GM12872 (cell line): ENCODE data around the gene EFHC1.

ENCODE experiments used
- CTCF ChIP-seq: IDR thresholded peaks from 3 replicates; pipeline ENCODE4 v1.5.1; 2011; ENCODE audit warnings: low read depth, mild to moderate bottlenecking, low read length, moderate library complexity; ENCODE audit not compliant: insufficient read depth

EFHC1 gene

GRCh38 chr6:52415333-52415732 is 4.8 kb upstream of the EFHC1 start:
- TF ChIP-seq CTCF = no peak

- no peak for TF ChIP-seq CTCF
Measured at GRCh38 chr6:52415917-52416628, 4.1 kb upstream of the EFHC1 start.

DNA sequence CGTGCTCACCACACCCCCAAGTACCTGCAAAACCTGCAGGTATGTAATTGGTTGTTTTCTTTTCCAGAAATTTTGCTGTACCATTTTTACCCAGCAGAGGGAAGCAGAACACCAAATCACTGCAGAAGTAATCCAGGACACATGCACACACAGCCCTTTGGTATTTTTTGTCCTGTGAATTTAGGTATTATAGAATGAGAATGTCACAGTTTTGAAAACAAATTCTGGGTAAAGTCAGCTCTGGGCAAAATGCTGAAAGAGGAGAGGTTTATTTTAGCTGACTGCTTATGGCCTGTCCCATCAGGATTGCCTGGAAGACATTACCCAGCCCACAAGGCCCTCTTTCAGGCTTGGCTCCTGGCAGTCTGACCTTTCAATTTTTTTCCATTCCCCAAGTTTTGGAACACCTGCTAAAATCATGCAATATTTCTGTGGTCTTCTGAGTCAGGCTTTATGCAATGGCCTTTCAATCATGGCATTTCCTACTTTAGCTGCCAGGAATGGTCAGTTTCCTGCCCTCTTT is 3.5 kb upstream of the EFHC1 start:
- TF ChIP-seq CTCF = peak; percentile 67

DNA sequence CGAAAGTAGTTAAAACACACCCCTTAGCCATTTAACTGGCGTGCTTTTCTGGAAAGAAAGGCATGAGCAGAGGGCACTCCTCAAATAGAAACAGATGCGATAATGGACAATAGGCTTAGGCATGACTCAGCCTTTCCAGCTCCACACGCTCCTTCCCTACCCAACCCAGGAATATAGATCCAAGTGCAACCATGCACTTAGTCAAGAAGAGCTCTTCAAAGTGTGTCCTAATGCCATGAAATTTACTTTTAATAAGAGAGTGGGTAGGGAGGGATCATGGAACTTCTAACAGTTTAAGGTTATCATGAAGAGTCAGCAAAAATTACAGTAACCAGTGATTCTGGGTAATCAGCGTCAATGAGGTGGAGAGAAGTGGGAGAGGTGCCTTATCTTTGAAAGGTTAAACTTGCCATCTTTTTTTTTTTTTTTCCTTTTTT is 2.4 kb upstream of the EFHC1 start:
- no peak for TF ChIP-seq CTCF

GRCh38 chr6:52418606-52419005 is 1.5 kb upstream of the EFHC1 start:
- no peak for TF ChIP-seq CTCF

DNA sequence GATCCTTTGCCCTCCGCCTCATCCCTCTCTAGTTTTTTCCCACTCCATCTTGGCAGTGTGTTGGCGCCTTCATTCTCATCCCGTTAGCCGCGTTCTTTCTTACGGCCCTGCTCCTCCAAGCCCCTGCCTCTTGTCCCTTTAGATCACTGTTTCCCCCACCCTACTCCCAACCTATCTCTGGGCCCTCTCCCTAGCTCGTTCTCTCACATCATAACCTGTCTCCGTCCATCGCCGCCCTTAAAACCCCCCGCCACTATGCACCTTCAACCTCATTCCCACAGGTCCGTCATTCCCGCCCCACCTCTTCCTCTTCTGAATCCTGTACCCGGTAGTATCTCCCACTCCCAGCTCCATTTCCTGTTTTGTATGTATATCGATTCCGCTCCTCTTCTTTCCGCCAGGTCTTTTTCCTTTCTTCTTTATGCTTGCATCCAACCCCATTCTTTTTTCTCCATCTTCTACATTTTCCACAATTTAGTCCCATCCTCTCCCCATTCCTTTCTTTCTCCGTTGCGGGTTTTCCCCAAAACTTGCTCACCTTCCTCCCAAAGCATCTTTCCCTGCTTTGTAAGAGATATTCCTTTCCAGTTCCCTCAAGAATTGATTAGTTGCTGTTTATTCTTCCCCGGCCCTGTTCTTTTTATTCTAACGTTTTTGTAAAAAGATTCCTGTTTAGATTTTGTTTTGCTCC is 671 bp downstream of the EFHC1 start:
- no peak for TF ChIP-seq CTCF

GRCh38 chr6:52422156-52422555 is 2.0 kb downstream of the EFHC1 start:
- TF ChIP-seq CTCF = no peak
